GM18499 (cell line): ENCODE data around the gene F2.
"Not testable (repeated sequence)": the region's sequence is repeated elsewhere in the genome, so short reads cannot be mapped to it uniquely, and the experiment has no call there.

Experiments
- ATAC-seq: cut with Tn5 transposase; IDR thresholded peaks from one replicate; pipeline ENCODE4 v1.9.1; 2021; ENCODE audit warnings: moderate number of reproducible peaks; ENCODE audit not compliant: insufficient read depth, unreplicated experiment

F2 gene

DNA sequence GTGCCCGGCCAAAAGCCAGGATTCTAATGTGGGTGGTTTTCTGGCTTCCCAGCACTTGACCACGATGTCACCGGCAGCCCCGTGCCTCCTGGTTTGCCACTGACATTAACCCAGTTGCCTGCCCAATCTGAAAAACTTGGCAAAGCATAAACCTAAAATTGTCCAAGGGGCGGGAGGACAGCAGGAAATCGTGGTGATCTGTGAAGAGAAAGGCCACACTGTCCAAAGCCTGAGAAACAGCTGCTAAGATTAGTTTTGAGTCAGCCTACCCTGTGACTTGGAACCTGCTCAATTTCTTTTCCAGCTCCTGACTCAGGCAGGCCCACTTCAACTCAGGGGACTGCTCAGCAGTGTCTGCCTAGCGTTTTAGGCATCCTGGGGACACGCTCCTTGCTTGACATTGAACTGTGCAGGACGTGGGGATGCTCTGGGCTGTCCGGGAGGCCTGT lies 8.2 kb upstream of the F2 start:
- no peak for ATAC-seq

DNA sequence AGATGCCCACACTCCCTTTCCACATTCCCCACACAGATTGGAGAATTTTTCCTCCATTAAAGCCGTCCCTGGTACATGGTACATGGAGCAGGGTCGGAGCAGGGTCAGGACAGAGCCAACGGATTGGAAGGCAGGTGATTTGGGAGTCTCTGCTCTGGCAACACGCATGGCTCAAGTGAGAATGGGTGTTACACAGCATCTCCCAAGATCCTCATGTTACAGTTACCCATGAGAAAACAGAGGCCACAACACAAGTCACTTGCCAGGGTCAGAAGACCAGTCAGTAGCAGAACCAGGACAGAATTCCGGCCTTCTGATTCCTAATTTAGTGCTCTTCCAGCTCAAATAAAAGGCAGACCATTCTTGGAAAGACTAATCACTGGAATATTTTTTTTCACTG lies 7.7 kb upstream of the F2 start:
- no peak for ATAC-seq

DNA sequence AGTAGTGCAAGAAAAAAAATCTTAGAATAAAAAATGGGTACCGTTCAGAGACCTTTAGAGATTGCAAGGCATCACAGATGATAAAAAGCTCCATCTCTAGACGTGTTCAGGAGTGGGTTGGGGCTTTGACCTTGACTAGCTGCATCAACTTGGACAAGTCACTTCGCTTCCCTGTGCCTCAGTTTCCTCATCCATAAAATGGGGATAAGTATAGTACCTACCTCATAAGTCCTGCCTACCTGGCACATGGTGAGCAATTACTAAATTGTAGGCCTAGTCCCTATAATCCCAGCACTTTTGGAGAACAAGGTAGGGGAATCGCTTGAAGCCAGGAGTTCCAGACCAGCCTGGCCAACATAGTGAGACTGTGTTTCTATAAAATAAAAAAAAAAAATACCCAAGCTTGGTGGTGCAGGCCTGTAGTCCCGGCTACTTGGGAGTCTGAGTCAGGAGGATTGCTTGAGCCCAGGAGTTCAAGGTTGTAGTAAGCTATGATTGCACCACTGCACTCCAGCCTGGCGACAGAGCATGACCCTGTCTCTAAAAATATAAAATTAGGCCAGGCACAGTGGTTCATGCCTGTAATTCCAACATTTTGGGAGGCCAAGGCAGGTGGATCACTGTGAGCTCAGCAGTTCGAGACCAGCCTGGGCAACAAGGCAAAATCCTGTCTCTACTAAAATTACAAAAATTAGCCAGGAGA lies 6.0 kb upstream of the F2 start:
- no peak for ATAC-seq

DNA sequence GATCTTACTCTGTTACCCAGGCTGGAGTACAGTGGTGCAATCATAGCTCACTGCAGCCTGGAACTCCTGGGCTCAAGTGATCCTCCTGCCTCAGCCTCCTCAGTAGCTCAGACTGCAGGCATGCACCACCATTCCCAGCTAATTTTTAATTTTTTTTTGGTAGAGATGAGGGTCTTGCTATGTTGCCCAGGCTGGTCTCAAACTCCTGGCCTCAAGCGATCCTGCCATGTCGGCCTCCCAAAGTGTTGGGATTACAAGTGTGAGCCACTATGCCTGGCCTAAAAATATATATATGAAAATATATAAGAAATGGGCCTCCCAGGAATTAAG lies 1.2 kb upstream of the F2 start:
- ATAC-seq, result not testable (repeated sequence)

DNA sequence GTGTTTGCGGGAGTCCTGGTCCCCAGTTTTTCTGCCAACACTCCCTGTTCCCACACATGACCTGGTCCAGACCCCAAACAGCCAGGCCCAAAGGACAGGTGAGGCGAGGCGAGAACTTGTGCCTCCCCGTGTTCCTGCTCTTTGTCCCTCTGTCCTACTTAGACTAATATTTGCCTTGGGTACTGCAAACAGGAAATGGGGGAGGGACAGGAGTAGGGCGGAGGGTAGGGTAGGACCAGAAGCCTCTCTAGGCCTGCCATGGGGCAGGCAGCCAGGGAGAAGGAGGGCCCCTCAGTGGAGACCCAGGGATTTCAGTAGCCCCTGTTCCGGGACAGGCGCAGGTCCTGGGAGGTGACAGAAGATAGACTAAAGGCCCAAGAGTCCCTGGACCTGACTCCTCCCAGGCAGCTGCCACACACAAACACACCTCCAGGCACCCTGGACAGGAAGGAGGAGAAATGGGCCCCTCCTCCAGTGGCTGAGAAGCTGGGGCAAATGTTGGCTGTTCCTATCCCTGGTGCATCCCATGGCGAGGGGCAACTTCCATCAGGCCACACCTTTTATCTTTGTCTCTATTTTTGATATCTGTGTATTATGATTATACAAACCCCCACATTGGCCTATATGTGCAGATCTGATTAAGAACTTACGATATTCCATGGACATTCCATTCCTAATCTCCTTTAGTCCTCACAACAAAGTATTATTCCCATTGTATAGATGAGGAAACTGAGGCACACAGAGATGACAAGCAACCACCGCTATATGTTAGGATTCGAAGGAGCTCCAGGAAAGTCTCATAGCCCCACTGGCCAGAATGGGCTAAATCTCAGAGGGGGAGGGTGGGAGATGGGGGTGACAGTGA lies 626 bp upstream of the F2 start:
- no peak for ATAC-seq

DNA sequence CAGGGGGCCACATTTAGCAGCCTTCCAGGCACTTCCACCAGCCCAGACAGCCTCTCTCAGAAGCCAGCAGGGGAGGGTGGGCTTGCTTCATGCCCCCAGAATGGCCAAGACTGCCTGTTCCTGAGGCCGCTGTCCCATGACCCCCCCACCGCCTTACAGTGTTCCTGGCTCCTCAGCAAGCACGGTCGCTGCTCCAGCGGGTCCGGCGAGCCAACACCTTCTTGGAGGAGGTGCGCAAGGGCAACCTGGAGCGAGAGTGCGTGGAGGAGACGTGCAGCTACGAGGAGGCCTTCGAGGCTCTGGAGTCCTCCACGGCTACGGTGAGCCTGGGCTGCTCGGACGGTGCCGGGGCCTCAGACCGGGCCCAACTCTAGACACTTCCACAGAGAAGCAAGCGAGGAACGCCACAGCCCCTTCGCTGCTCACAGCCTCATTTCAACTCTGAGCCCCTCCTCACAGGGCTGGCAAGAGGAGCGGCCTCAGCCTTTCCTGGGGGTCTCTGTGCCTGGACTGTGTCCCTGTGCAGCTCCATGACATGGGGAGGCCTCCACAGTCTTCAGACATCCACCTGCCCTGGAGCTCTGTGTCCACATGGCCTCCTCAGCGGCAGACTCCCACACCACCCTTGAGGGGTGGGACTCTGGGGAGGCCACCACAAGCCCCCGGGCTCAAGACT lies 668 bp downstream of the F2 start:
- ATAC-seq, result no peak

DNA sequence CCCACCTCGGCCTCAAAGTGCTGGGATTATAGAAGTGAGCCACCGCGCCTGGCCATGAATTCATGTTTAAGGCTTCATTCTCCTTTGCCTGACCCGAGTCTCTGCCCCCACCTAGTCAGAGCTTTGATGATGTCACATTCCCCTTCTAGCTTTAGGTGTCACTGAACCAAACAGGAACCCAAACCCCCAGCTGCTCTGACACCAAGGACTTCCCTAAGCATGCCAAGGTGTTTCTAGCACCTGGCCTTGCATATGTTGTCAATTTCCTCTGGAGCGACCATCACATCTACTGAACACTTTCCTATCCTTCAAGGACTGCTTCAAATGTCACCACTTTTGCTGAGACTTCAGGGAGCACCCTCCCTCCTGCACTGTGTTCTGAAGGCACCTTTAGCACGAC lies 2.3 kb downstream of the F2 start:
- ATAC-seq, result no peak

DNA sequence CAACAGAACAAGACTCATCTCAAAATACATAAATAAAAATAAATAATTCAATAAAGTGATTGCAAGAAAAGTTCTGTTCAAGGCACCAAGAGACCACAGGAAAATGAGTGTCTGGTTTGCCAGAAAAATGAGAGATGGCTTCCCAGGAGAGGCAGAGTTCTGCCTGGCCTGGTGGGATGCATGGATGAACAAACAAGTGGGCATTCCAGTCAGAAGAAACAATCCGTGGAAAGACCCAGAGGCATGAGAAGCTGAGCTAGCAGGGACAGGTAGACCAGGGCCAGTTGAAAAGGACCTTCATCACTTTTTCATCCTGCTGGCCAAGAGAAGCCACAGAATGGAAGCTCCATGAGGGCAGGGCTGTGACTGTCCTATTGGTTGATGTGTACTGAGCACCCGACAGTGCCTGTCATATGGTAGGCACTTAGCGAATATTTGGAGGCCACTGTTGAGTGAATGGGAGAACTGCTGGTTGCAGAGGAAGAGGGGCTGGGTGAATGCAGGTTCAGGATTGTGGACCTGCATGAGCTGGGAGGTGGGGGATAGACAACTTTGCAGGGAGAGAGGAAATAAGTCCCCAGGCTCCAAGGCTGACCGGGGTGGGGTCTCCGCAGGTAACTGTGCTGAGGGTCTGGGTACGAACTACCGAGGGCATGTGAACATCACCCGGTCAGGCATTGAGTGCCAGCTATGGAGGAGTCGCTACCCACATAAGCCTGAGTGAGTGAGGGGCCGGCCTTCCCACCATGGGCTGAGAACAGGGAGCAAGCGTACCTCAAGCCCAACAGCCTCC lies 3.7 kb downstream of the F2 start:
- no peak for ATAC-seq

DNA sequence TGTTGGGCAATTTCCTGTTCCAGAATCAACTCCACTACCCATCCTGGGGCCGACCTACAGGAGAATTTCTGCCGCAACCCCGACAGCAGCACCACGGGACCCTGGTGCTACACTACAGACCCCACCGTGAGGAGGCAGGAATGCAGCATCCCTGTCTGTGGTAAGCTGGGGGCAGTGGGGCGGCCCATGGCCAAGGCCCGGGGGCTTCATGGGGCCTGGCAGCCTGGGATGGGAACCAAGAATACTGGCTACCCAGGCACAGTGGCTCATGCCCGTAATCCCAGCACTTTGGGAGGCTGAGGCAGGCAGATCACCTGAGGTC lies 4.3 kb downstream of the F2 start:
- ATAC-seq, result no peak

DNA sequence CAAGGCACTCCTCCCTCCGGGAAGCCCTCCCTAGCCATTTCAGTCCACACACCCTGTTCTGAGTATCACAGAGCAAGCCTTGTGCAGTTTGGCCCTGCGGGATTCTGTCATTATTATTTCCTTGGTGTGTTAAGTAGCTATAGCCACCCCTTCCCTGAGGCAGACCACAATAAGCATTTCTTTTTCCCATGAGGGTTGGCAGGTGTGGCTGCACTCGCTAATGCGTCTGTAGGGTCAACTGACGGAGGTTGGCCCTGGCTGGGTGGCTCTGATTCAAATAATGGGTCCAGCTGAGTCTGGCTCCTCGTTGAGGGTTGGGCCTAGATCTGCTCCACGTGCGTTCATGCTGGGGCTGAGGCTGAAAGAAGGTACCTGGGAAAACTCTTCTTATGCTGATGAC lies 5.1 kb downstream of the F2 start:
- ATAC-seq, result no peak

DNA sequence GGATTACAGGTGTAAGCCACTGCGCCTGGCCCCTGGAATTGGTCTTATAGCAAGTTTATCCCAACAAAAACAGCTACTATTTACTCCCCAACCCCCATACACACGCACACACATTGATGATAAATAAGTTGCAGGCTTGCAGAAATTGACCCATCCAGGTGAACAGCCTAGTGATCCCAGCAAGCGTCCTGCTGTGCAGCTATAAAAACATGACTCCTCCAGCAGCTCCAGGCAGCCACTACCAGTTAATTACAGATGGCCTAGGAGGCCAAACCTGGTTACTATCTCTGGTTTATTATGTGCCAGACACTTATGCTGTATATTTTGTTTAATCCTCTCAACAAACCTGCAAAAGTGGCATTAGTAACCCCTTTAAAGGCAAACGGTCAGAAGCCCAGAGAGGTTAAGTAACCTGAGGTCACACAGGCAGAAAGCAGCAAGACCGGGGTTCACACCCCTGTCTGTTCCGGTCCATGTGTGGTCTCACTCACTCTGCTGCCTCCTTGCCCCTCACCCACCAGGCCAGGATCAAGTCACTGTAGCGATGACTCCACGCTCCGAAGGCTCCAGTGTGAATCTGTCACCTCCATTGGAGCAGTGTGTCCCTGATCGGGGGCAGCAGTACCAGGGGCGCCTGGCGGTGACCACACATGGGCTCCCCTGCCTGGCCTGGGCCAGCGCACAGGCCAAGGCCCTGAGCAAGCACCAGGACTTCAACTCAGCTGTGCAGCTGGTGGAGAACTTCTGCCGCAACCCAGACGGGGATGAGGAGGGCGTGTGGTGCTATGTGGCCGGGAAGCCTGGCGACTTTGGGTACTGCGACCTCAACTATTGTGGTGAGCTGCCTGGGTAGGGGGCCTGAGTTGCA lies 6.6 kb downstream of the F2 start:
- ATAC-seq, result no peak

DNA sequence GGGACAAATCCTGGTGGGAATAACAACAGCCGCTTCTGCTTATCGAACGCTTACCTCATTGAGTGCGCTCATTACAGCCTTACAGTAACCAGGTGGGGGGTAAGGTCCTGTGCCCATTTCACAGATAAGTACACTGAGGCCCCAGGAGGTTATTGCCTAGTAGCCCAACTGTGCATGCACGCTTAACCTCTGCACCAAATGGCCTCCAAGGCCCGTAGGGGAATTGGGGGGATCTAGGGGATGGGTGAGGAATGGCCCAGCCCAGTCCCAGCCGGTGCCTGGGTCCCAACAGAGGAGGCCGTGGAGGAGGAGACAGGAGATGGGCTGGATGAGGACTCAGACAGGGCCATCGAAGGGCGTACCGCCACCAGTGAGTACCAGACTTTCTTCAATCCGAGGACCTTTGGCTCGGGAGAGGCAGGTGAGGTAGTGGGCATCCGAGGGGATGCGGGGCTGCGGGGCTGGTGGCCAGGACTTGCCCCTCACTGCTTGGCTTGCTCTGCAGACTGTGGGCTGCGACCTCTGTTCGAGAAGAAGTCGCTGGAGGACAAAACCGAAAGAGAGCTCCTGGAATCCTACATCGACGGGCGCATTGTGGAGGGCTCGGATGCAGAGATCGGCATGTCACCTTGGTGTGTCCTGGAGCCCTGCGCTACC lies 7.3 kb downstream of the F2 start:
- no peak for ATAC-seq

DNA sequence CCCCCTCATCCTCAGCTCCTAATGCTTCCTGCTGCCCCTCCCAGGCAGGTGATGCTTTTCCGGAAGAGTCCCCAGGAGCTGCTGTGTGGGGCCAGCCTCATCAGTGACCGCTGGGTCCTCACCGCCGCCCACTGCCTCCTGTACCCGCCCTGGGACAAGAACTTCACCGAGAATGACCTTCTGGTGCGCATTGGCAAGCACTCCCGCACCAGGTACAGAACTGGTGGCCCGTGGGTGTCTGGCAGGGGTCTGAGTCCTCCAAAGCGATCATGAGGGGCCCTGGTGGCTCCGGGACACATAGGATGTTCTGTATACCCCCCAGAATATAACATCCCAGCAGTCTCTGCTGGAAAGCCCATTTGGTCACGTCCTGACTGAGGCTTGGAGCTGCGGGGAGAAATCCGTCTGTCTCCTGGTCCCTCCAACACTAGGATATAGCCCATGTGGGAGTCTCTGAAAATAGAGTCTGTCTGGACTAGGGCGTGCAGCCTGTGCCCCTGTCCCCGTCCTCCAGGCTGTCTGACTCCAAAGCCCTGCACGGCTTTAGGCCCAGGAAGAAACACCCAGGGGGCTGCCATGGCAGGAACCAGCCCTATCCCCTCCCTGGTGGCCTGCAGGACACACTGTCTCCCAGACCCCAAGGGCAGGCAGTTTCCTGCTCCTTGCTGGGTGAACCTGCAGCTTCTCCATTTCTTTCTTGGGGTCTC lies 9.1 kb downstream of the F2 start:
- no peak for ATAC-seq

DNA sequence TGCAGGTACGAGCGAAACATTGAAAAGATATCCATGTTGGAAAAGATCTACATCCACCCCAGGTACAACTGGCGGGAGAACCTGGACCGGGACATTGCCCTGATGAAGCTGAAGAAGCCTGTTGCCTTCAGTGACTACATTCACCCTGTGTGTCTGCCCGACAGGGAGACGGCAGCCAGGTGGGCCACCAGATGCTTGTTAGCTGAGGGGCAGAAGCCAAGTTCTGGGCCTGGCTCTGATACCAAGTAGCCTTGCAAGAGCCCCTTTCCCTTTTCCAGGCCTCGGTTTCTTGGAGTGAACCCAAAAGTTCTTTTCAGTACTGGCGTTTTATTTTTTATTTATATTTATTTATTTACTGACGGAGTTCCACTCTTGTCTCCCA lies 9.6 kb downstream of the F2 start:
- no peak for ATAC-seq

DNA sequence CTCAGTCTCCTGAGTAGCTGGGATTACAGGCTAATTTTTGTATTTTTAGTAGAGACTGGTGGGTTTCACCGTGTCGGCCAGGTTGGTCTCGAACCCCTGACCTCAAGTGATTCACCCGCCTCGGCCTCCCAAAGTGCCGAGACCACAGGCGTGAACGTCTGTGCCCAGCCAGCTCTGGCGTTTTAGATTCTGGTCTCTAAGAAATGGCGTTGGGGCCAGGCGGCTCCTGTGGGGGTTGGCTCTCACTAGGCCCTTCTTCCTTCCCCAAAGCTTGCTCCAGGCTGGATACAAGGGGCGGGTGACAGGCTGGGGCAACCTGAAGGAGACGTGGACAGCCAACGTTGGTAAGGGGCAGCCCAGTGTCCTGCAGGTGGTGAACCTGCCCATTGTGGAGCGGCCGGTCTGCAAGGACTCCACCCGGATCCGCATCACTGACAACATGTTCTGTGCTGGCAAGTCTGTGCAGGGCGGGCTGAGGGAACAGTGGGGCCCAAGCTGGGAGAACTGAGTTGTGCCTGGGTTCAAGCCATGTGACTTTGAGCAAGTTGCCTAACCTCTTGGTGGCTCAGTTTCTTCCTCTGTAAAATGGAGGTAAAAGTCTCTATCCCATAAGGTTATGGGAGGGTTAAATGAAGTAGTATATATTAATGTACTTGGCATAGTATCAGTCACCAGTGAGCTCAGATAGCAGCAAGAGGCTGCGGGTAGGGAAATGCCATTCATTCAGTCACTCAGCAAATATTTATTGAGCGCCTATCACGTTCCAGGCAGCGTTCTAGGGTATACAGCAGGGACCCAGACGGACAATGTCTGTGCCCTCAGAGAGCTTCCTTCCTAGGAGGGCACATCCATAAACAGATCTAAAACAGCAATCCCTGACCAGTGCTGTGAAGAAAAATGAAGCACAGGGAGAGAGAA lies 10.4 kb downstream of the F2 start:
- no peak for ATAC-seq

DNA sequence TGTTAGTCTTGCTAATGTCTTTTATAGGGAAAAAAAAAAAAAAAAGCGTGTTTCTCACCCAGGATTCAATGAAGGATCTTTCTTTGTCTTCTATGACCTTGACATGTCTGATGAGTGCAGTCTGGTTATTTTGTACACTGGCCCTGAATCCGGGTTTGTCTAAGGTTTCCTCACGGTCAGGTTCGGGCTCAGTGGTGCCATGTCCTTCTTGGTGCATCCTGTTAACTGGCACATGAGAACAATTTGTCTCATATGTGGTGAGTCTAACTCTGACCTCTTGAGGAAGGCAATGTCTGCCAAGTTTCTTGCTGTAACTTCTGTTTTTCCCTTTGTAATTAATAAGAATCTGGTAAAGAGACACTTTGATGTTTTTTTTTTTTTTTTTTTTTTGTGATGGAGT lies 12.5 kb downstream of the F2 start:
- ATAC-seq, result no peak

DNA sequence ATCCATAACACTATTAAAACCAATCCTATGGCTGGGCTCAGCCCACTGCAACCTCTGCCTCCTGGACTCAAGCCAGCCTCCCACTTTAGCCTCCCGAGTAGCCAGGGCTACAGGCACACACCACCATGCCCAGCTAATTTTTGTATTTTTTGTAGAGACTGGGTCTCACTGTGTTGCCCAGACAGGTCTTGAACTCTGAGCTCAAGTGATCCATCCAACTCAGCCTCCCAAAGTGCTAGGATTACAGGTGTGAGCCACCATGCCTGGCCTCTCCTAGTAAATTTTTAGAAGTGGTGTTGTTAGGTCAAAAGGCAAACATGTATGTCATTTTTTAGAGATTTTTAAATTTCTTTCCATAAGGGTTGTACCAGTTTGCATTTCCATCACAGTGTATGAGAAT lies 14.2 kb downstream of the F2 start:
- ATAC-seq, result no peak

DNA sequence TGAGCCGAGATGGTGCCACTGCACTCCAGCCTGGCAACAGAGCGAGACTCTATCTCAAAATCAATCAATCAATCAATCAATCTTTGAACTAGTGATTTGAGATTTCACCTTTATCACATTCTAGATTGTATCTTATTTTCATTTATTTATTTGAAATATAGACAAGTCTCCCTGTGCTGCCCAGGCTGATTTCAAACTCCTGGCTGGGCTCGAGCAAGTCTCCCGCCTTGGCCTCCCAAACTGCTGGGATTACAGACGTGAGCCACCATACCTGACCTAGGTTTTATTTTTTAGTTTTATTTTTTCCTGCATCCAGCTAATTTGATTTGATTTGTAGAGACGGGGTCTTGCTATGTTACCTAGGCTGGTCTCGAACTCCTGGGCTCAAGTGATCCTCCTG lies 17.1 kb downstream of the F2 start:
- ATAC-seq, result no peak
